GM12878 (cell line): ENCODE results near the gene NKG7. TPM values are rescaled to one million over a fixed set of nuclear protein-coding genes. Genes with fewer than 3 reads are reported as not detected.

Experiments
- ATAC-seq: fragments of 200-7000 bp; cut with Tn5 transposase; 3 replicates; pipeline ENCODE4 v1.9.1; 2020; ENCODE audit warnings: mild to moderate bottlenecking, moderate library complexity
- BruUV-seq: library from RNA; stranded (reverse); fragments of 400-500 nt; replicated peaks from 2 replicates; lab custom pipeline; 2021; lab: Mats Ljungman, UMichigan
- CTCF ChIA-PET: fragments of 300-600 bp; sonication (Branson Sonifier 250); formaldehyde crosslinking; extraction: SDS; loops from one replicate; lab custom pipeline; 2021; ENCODE audit warnings: inconsistent platforms; lab: Yijun Ruan, JAX
- POLR2A ChIA-PET: fragments of 350-600 bp; formaldehyde crosslinking; extraction: SDS; loops from one replicate; lab custom pipeline; 2021; ENCODE audit warnings: inconsistent platforms; lab: Charles Lee
- RAD21 ChIA-PET: fragments of 300-600 bp; sonication (Branson Sonifier 250); formaldehyde crosslinking; loops from one replicate; lab custom pipeline; 2023; ENCODE audit warnings: antibody characterized with exemption; ENCODE audit not compliant: unreplicated experiment; lab: Charles Lee
- SMC1A ChIA-PET: fragments of 300-600 bp; sonication (Branson Sonifier 250); formaldehyde crosslinking; loops from one replicate; lab custom pipeline; 2023; ENCODE audit not compliant: unreplicated experiment, uncharacterized antibody; lab: Charles Lee
- DNase-seq: peaks from one replicate; pipeline ENCODE4 v3.0.0-alpha.2; 2011; ENCODE audit warnings: low read depth, low spot score
- FAIRE-seq: peaks from 3 replicates; lab custom pipeline; 2011; peaks lifted over from hg19 to GRCh38; lab: Jason Lieb, UNC
- H2AFZ ChIP-seq: 2 replicates; pipeline ENCODE4 v1.6.0; 2011; ENCODE audit warnings: low read depth, low read length, control low read depth; ENCODE audit not compliant: control insufficient read depth
- H3K27ac ChIP-seq: 2 replicates; pipeline ENCODE4 v1.5.1; 2011; ENCODE audit warnings: control low read depth; ENCODE audit not compliant: control insufficient read depth, insufficient read depth
- H3K27me3 ChIP-seq, 2 experiments: replicated peaks in 1 of 2; 2 replicates each; pipeline versions ENCODE4 v1.6.0 to v1.6.1; 2011; ENCODE audit warnings: low read length in 1 of 2; ENCODE audit not compliant: control insufficient read depth in 2 of 2, insufficient read depth in 2 of 2
- H3K36me3 ChIP-seq, 2 experiments: 2 replicates each; pipeline ENCODE4 v1.5.1; 2011; ENCODE audit warnings: low read length in 1 of 2; ENCODE audit not compliant: control insufficient read depth in 2 of 2, insufficient read depth in 2 of 2
- H3K4me1 ChIP-seq: 2 replicates; pipeline ENCODE4 v1.6.1; 2011; ENCODE audit warnings: mild to moderate bottlenecking, low read length, moderate library complexity, mixed read lengths; ENCODE audit not compliant: control insufficient read depth, insufficient read depth
- H3K4me2 ChIP-seq: 2 replicates; pipeline ENCODE4 v1.6.0; 2011; ENCODE audit warnings: control low read depth; ENCODE audit not compliant: control insufficient read depth, insufficient read depth
- H3K4me3 ChIP-seq: fragments of 200-600 bp; sonication (generic); 2 replicates; pipeline ENCODE4 v1.5.1; 2016
- H3K79me2 ChIP-seq: 2 replicates; pipeline ENCODE4 v1.6.0; 2011; ENCODE audit warnings: low read length; ENCODE audit not compliant: control insufficient read depth, insufficient read depth
- H3K9ac ChIP-seq: 2 replicates; pipeline ENCODE4 v1.8.0; 2011; ENCODE audit warnings: low read length, control low read depth, mixed read lengths; ENCODE audit not compliant: control insufficient read depth, insufficient read depth
- H3K9me3 ChIP-seq: replicated peaks from 3 replicates; pipeline ENCODE4 v1.5.1; 2011; ENCODE audit warnings: mild to moderate bottlenecking, low read length; ENCODE audit not compliant: control insufficient read depth, insufficient read depth
- H4K20me1 ChIP-seq: 2 replicates; pipeline ENCODE4 v1.6.0; 2011; ENCODE audit not compliant: control insufficient read depth, insufficient read depth
- ATF7 ChIP-seq: fragments of 450-650 bp; IDR thresholded peaks from 2 replicates; pipeline ENCODE4 v1.6.1; 2016; ENCODE audit warnings: low read depth, mild to moderate bottlenecking
- CBX3 ChIP-seq: fragments of 200-600 bp; sonication (generic); IDR thresholded peaks from 2 replicates; pipeline ENCODE4 v1.6.1; 2016; ENCODE audit warnings: low read depth, borderline replicate concordance
- IRF4 ChIP-seq: IDR thresholded peaks from 2 replicates; pipeline ENCODE4 v1.6.1; 2011; ENCODE audit warnings: low read depth, low read length
- KLF5 ChIP-seq: fragments of 450-650 bp; IDR thresholded peaks from 2 replicates; pipeline ENCODE4 v1.6.1; 2014; ENCODE audit warnings: mild to moderate bottlenecking; ENCODE audit not compliant: partially characterized antibody
- NBN ChIP-seq: fragments of 450-650 bp; IDR thresholded peaks from 2 replicates; pipeline ENCODE4 v1.6.1; 2016
- SPI1 ChIP-seq: IDR thresholded peaks from 2 replicates; pipeline ENCODE4 v1.6.1; 2011; ENCODE audit warnings: low read depth, mild to moderate bottlenecking, low read length, moderate library complexity, borderline replicate concordance; ENCODE audit not compliant: insufficient read depth
- YBX1 ChIP-seq: fragments of 450-650 bp; IDR thresholded peaks from 2 replicates; pipeline ENCODE4 v1.6.1; 2016; ENCODE audit warnings: antibody characterized with exemption
- WGBS: methylation state at CpG from one replicate; pipeline ENCODE4 v1.1.6; 2016; ENCODE audit warnings: low lambda C conversion rate; ENCODE audit not compliant: insufficient replicate concordance, insufficient coverage; ENCODE audit errors: missing lambda C conversion rate; 5-methylcytosine and 5-hydroxymethylcytosine counted together
- in situ Hi-C: fragments of 300-500 bp; cut with MboI; formaldehyde crosslinking; loops from 9 replicates; pipeline ENCODE4 v1.14.3; 2018; ENCODE audit warnings: mixed read lengths
- intact Hi-C: fragments of 100-400 bp; cut with micrococcal nuclease; formaldehyde crosslinking; loops from one replicate; pipeline ENCODE4 v1.14.2; 2022; ENCODE audit not compliant: unreplicated experiment
- polyA plus RNA-seq, 11 experiments: library from polyadenylated mRNA; depleted of rRNA in 4 of 11; unstranded in 6 of 11; stranded (reverse) in 5 of 11; fragments of >200 nt; fragmentation: Nextera tagmentation in 4 of 11; fragmentation: Illumina TruSeq in 1 of 11; extraction: Ambion mirVana in 4 of 11; extraction: Trizol in 1 of 11; gene quantifications; 1 replicate in 1 of 11; 2 replicates in 10 of 11; pipeline versions ENCODE4 v1.2.1 to v1.2.3, GENCODE V29; 2011 to 2016; ENCODE audit warnings: inconsistent platforms in 2 of 11, missing spikeins in 2 of 11, low read depth in 1 of 11
- total RNA-seq, 4 experiments: library from RNA; depleted of rRNA in 3 of 4; stranded (reverse); fragments of >200 nt in 3 of 4; fragmentation: Illumina TruSeq in 1 of 4; extraction: Trizol in 1 of 4; gene quantifications; 2 replicates each; pipeline versions ENCODE4 v1.2.1 to v1.2.3, GENCODE V29; 2013 to 2021
- TF ChIP-seq, protein P1 (sequence below): fragments of 450-650 bp; IDR thresholded peaks from 2 replicates; pipeline ENCODE4 v1.6.1; 2017; ENCODE audit warnings: antibody characterized with exemption, mild to moderate bottlenecking, moderate library complexity
- TF ChIP-seq, protein P2 (sequence below): fragments of 450-650 bp; IDR thresholded peaks from 2 replicates; pipeline ENCODE4 v1.6.1; 2018; ENCODE audit warnings: borderline replicate concordance, mild to moderate bottlenecking; ENCODE audit not compliant: partially characterized antibody
- TF ChIP-seq, protein P3 (sequence below): fragments of 450-650 bp; formaldehyde crosslinking; IDR thresholded peaks from 2 replicates; pipeline ENCODE4 v1.5.0; 2022; ENCODE audit warnings: mild to moderate bottlenecking, missing genetic modification characterization

The NKG7 gene
- total and polyA plus RNA-seq, 10 of the 15 experiments (the other 5 are each of a cell fraction or from before 2014, with no cell fraction given): 10.0 to 48.7 (median 22.3) TPM

DNA sequence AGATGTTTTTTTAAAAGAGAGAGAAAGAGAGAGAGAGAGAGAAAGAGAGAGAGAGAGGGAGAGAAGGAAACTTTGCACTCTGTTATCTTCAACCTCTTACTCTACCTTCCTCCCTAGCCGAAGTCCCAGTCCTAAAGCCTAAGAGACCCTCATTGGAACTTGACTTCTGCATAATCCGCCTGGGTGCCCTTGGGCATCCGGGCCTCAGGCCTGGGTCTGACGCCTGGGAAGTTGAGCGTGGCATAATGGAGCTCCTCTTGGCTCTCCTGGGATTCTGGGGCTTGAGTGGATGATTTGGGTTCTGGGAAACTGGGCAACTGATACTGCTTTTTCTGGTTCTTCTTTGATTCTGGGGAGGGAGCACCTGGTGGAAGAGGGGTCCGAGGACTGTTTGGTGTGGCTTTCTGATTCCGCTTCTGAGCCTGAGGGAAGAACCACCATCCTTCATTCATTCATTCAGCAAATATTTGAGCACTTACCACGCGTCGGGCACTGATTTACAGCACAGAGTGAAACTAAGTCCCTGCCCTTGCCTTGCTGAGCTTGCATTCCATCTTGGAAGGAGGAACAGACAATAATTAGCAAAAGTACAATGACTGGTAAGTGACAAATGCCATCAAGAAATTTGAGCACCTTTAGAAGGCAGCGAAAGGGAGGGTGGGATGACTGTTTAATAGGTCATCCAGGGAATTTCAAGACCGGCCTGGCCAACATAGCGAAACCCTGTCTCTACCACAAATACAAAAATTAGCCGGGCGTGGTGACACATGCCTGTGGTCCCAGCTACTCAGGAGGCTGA is 38.7 kb upstream of the NKG7 start:
- H3K9ac ChIP-seq: no peak overlapping the region
- TF ChIP-seq, protein P1, sequence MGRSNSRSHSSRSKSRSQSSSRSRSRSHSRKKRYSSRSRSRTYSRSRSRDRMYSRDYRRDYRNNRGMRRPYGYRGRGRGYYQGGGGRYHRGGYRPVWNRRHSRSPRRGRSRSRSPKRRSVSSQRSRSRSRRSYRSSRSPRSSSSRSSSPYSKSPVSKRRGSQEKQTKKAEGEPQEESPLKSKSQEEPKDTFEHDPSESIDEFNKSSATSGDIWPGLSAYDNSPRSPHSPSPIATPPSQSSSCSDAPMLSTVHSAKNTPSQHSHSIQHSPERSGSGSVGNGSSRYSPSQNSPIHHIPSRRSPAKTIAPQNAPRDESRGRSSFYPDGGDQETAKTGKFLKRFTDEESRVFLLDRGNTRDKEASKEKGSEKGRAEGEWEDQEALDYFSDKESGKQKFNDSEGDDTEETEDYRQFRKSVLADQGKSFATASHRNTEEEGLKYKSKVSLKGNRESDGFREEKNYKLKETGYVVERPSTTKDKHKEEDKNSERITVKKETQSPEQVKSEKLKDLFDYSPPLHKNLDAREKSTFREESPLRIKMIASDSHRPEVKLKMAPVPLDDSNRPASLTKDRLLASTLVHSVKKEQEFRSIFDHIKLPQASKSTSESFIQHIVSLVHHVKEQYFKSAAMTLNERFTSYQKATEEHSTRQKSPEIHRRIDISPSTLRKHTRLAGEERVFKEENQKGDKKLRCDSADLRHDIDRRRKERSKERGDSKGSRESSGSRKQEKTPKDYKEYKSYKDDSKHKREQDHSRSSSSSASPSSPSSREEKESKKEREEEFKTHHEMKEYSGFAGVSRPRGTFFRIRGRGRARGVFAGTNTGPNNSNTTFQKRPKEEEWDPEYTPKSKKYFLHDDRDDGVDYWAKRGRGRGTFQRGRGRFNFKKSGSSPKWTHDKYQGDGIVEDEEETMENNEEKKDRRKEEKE: no peak
- TF ChIP-seq IRF4: no peak
- TF ChIP-seq SPI1: no peak
- no peak for TF ChIP-seq KLF5
- no peak for TF ChIP-seq YBX1
- no peak for TF ChIP-seq ATF7
- TF ChIP-seq, protein P2, sequence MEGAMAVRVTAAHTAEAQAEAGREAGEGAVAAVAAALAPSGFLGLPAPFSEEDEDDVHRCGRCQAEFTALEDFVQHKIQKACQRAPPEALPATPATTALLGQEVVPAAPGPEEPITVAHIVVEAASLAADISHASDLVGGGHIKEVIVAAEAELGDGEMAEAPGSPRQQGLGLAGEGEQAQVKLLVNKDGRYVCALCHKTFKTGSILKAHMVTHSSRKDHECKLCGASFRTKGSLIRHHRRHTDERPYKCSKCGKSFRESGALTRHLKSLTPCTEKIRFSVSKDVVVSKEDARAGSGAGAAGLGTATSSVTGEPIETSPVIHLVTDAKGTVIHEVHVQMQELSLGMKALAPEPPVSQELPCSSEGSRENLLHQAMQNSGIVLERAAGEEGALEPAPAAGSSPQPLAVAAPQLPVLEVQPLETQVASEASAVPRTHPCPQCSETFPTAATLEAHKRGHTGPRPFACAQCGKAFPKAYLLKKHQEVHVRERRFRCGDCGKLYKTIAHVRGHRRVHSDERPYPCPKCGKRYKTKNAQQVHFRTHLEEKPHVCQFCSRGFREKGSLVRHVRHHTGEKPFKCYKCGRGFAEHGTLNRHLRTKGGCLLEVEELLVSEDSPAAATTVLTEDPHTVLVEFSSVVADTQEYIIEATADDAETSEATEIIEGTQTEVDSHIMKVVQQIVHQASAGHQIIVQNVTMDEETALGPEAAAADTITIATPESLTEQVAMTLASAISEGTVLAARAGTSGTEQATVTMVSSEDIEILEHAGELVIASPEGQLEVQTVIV: no peak
- TF ChIP-seq CBX3: no peak
- no peak for TF ChIP-seq NBN
- TF ChIP-seq, protein P3, sequence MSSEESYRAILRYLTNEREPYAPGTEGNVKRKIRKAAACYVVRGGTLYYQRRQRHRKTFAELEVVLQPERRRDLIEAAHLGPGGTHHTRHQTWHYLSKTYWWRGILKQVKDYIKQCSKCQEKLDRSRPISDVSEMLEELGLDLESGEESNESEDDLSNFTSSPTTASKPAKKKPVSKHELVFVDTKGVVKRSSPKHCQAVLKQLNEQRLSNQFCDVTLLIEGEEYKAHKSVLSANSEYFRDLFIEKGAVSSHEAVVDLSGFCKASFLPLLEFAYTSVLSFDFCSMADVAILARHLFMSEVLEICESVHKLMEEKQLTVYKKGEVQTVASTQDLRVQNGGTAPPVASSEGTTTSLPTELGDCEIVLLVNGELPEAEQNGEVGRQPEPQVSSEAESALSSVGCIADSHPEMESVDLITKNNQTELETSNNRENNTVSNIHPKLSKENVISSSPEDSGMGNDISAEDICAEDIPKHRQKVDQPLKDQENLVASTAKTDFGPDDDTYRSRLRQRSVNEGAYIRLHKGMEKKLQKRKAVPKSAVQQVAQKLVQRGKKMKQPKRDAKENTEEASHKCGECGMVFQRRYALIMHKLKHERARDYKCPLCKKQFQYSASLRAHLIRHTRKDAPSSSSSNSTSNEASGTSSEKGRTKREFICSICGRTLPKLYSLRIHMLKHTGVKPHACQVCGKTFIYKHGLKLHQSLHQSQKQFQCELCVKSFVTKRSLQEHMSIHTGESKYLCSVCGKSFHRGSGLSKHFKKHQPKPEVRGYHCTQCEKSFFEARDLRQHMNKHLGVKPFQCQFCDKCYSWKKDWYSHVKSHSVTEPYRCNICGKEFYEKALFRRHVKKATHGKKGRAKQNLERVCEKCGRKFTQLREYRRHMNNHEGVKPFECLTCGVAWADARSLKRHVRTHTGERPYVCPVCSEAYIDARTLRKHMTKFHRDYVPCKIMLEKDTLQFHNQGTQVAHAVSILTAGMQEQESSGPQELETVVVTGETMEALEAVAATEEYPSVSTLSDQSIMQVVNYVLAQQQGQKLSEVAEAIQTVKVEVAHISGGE (CRISPR knock-in tag): no peak
- TF ChIP-seq, all 136 proteins: peak for 0
- RAD21 ChIA-PET: interaction anchor here (1.1 kb wide), 1 partner anchor 73 kb away, joined by 3 read pairs; no protein-coding TSS in a partner anchor
- Histone ChIP-seq H3K79me2 (no peaks in the 10 kb centered on the region), H3K4me3 (no peak overlapping the region), H3K4me1 (peaks cover 15% of the 10 kb centered on the region), H2AFZ (no peak overlapping the region), H3K27ac (no peak overlapping the region), H3K27me3 (no peaks in the 10 kb centered on the region), H4K20me1 (no peaks in the 10 kb centered on the region), H3K9me3 (no peaks in the 10 kb centered on the region), H3K36me3 (no peaks in the 10 kb centered on the region), H3K4me2 (no peak overlapping the region)
- CTCF ChIA-PET: interaction anchor here (1.0 to 5.7 kb wide), 2 partner anchors 13 to 71 kb away, joined by 3 to 47 read pairs; partner anchors contain the start of gene VSIG10L
- POLR2A ChIA-PET: no interaction called here
- ATAC-seq (no peak), DNase-seq (no peak), FAIRE-seq (no peak)
- in situ Hi-C loops (no loop called here), intact Hi-C loops (no loop called here)
- WGBS: 82% methylated on average over 15 of the region's 15 CpGs
- SMC1A ChIA-PET: no interaction called here
- BruUV-seq: no TSS peak
